GM12878 (cell line): Measurements from ENCODE around the gene ARMC9. TPM values are rescaled to one million over a fixed set of nuclear protein-coding genes. Genes with fewer than 3 reads are reported as not detected.

ENCODE experiments used
- ATAC-seq: fragments of 200-7000 bp; cut with Tn5 transposase; 3 replicates; pipeline ENCODE4 v1.9.1; 2020; ENCODE audit warnings: mild to moderate bottlenecking, moderate library complexity
- BruUV-seq: library from RNA; stranded (reverse); fragments of 400-500 nt; replicated peaks from 2 replicates; lab custom pipeline; 2021; lab: Mats Ljungman, UMichigan
- CTCF ChIA-PET: fragments of 300-600 bp; sonication (Branson Sonifier 250); formaldehyde crosslinking; extraction: SDS; loops from one replicate; lab custom pipeline; 2021; ENCODE audit warnings: inconsistent platforms; lab: Yijun Ruan, JAX
- POLR2A ChIA-PET: fragments of 350-600 bp; formaldehyde crosslinking; extraction: SDS; loops from one replicate; lab custom pipeline; 2021; ENCODE audit warnings: inconsistent platforms; lab: Charles Lee
- RAD21 ChIA-PET: fragments of 300-600 bp; sonication (Branson Sonifier 250); formaldehyde crosslinking; loops from one replicate; lab custom pipeline; 2023; ENCODE audit warnings: antibody characterized with exemption; ENCODE audit not compliant: unreplicated experiment; lab: Charles Lee
- SMC1A ChIA-PET: fragments of 300-600 bp; sonication (Branson Sonifier 250); formaldehyde crosslinking; loops from one replicate; lab custom pipeline; 2023; ENCODE audit not compliant: unreplicated experiment, uncharacterized antibody; lab: Charles Lee
- DNase-seq: peaks from one replicate; pipeline ENCODE4 v3.0.0-alpha.2; 2011; ENCODE audit warnings: low read depth, low spot score
- FAIRE-seq: peaks from 3 replicates; lab custom pipeline; 2011; peaks lifted over from hg19 to GRCh38; lab: Jason Lieb, UNC
- H2AFZ ChIP-seq: 2 replicates; pipeline ENCODE4 v1.6.0; 2011; ENCODE audit warnings: low read depth, low read length, control low read depth; ENCODE audit not compliant: control insufficient read depth
- H3K27ac ChIP-seq: 2 replicates; pipeline ENCODE4 v1.5.1; 2011; ENCODE audit warnings: control low read depth; ENCODE audit not compliant: control insufficient read depth, insufficient read depth
- H3K27me3 ChIP-seq, 2 experiments: replicated peaks in 1 of 2; 2 replicates each; pipeline versions ENCODE4 v1.6.0 to v1.6.1; 2011; ENCODE audit warnings: low read length in 1 of 2; ENCODE audit not compliant: control insufficient read depth in 2 of 2, insufficient read depth in 2 of 2
- H3K36me3 ChIP-seq, 2 experiments: 2 replicates each; pipeline ENCODE4 v1.5.1; 2011; ENCODE audit warnings: low read length in 1 of 2; ENCODE audit not compliant: control insufficient read depth in 2 of 2, insufficient read depth in 2 of 2
- H3K4me1 ChIP-seq: 2 replicates; pipeline ENCODE4 v1.6.1; 2011; ENCODE audit warnings: mild to moderate bottlenecking, low read length, moderate library complexity, mixed read lengths; ENCODE audit not compliant: control insufficient read depth, insufficient read depth
- H3K4me2 ChIP-seq: 2 replicates; pipeline ENCODE4 v1.6.0; 2011; ENCODE audit warnings: control low read depth; ENCODE audit not compliant: control insufficient read depth, insufficient read depth
- H3K4me3 ChIP-seq: fragments of 200-600 bp; sonication (generic); 2 replicates; pipeline ENCODE4 v1.5.1; 2016
- H3K79me2 ChIP-seq: 2 replicates; pipeline ENCODE4 v1.6.0; 2011; ENCODE audit warnings: low read length; ENCODE audit not compliant: control insufficient read depth, insufficient read depth
- H3K9ac ChIP-seq: 2 replicates; pipeline ENCODE4 v1.8.0; 2011; ENCODE audit warnings: low read length, control low read depth, mixed read lengths; ENCODE audit not compliant: control insufficient read depth, insufficient read depth
- H3K9me3 ChIP-seq: replicated peaks from 3 replicates; pipeline ENCODE4 v1.5.1; 2011; ENCODE audit warnings: mild to moderate bottlenecking, low read length; ENCODE audit not compliant: control insufficient read depth, insufficient read depth
- H4K20me1 ChIP-seq: 2 replicates; pipeline ENCODE4 v1.6.0; 2011; ENCODE audit not compliant: control insufficient read depth, insufficient read depth
- BMI1 ChIP-seq: fragments of 450-650 bp; IDR thresholded peaks from 2 replicates; pipeline ENCODE4 v1.6.1; 2016; ENCODE audit warnings: mild to moderate bottlenecking, moderate library complexity, borderline replicate concordance
- CUX1 ChIP-seq: IDR thresholded peaks from 2 replicates; pipeline ENCODE4 v1.6.1; 2012; ENCODE audit warnings: improper control_type of control experiment, low read depth, low read length; ENCODE audit not compliant: insufficient replicate concordance
- NKRF ChIP-seq: fragments of 450-650 bp; conservative IDR thresholded peaks from 2 replicates; pipeline ENCODE4 v1.6.1; 2017; ENCODE audit warnings: mild to moderate bottlenecking, moderate library complexity
- POU2F2 ChIP-seq: IDR thresholded peaks from 3 replicates; pipeline ENCODE4 v1.6.1; 2011; ENCODE audit warnings: low read depth, mild to moderate bottlenecking, low read length, borderline replicate concordance
- PRDM15 ChIP-seq: fragments of 450-650 bp; formaldehyde crosslinking; IDR thresholded peaks from 2 replicates; pipeline ENCODE4 v1.4.0; 2020; ENCODE audit warnings: mild to moderate bottlenecking, moderate library complexity
- SIN3A ChIP-seq: IDR thresholded peaks from 2 replicates; pipeline ENCODE4 v1.6.1; 2012; ENCODE audit warnings: low read depth, low read length, improper control_type of control experiment
- SUZ12 ChIP-seq: fragments of 200-600 bp; sonication (generic); IDR thresholded peaks from one replicate; pipeline ENCODE4 v1.6.1; 2018; ENCODE audit warnings: antibody characterized with exemption, mild to moderate bottlenecking; ENCODE audit not compliant: unreplicated experiment
- ZNF207 ChIP-seq: fragments of 450-650 bp; IDR thresholded peaks from 2 replicates; pipeline ENCODE4 v1.6.1; 2014; ENCODE audit warnings: antibody characterized with exemption, mild to moderate bottlenecking, borderline replicate concordance
- WGBS: methylation state at CpG from one replicate; pipeline ENCODE4 v1.1.6; 2016; ENCODE audit warnings: low lambda C conversion rate; ENCODE audit not compliant: insufficient replicate concordance, insufficient coverage; ENCODE audit errors: missing lambda C conversion rate; 5-methylcytosine and 5-hydroxymethylcytosine counted together
- in situ Hi-C: fragments of 300-500 bp; cut with MboI; formaldehyde crosslinking; loops from 9 replicates; pipeline ENCODE4 v1.14.3; 2018; ENCODE audit warnings: mixed read lengths
- intact Hi-C: fragments of 100-400 bp; cut with micrococcal nuclease; formaldehyde crosslinking; loops from one replicate; pipeline ENCODE4 v1.14.2; 2022; ENCODE audit not compliant: unreplicated experiment
- polyA plus RNA-seq, 11 experiments: library from polyadenylated mRNA; depleted of rRNA in 4 of 11; unstranded in 6 of 11; stranded (reverse) in 5 of 11; fragments of >200 nt; fragmentation: Nextera tagmentation in 4 of 11; fragmentation: Illumina TruSeq in 1 of 11; extraction: Ambion mirVana in 4 of 11; extraction: Trizol in 1 of 11; gene quantifications; 1 replicate in 1 of 11; 2 replicates in 10 of 11; pipeline versions ENCODE4 v1.2.1 to v1.2.3, GENCODE V29; 2011 to 2016; ENCODE audit warnings: inconsistent platforms in 2 of 11, missing spikeins in 2 of 11, low read depth in 1 of 11
- total RNA-seq, 4 experiments: library from RNA; depleted of rRNA in 3 of 4; stranded (reverse); fragments of >200 nt in 3 of 4; fragmentation: Illumina TruSeq in 1 of 4; extraction: Trizol in 1 of 4; gene quantifications; 2 replicates each; pipeline versions ENCODE4 v1.2.1 to v1.2.3, GENCODE V29; 2013 to 2021

The ARMC9 gene
- total and polyA plus RNA-seq, 10 of the 15 experiments (the other 5 are each of a cell fraction or from before 2014, with no cell fraction given): 3.8 to 21.8 (median 10.4) TPM

GRCh38 chr2:231347081-231347480 lies 148.7 kb downstream of the ARMC9 start:
- ATAC-seq: no peak
- no peak overlapping the region for H3K9ac ChIP-seq
- TF ChIP-seq NKRF (no peak), BMI1 (no peak), PRDM15 (CRISPR knock-in tag) (no peak), SIN3A (no peak), SUZ12 (no peak), POU2F2 (no peak), ZNF207 (no peak), CUX1 (no peak)
- no peaks in the 10 kb centered on the region for H3K79me2 ChIP-seq
- H4K20me1 ChIP-seq: no peaks in the 10 kb centered on the region
- H3K36me3 ChIP-seq: no peaks in the 10 kb centered on the region
- no peak for DNase-seq
- ChIA-PET SMC1A (interaction anchor here (0.9 to 1.1 kb wide), 2 partner anchors 15 to 68 kb away, joined by 3 read pairs; no protein-coding TSS in a partner anchor), CTCF (interaction anchor here (1.0 to 1.5 kb wide), 2 partner anchors 27 to 135 kb away, joined by 3 to 4 read pairs; no protein-coding TSS in a partner anchor), RAD21 (no interaction called here), POLR2A (interaction anchor here (0.5 kb wide), 1 partner anchor 652 kb away, joined by 6 read pairs; no protein-coding TSS in a partner anchor)
- BruUV-seq: no TSS peak
- H3K9me3 ChIP-seq: no peaks in the 10 kb centered on the region
- FAIRE-seq: no peak
- intact Hi-C loops (no loop called here), in situ Hi-C loops (no loop called here)
- no peak overlapping the region for H3K27ac ChIP-seq
- H3K4me3 ChIP-seq: no peak overlapping the region
- no peaks in the 10 kb centered on the region for H3K27me3 ChIP-seq
- WGBS: 39% methylated on average over 5 of the region's 5 CpGs
- no peak overlapping the region for H3K4me2 ChIP-seq
- H2AFZ ChIP-seq: no peak overlapping the region
- no peaks in the 10 kb centered on the region for H3K4me1 ChIP-seq
